Ishikawa (cell line): ENCODE data around the gene CHD5.

ENCODE experiments used
- CEBPB ChIP-seq: IDR thresholded peaks from 2 replicates; pipeline ENCODE4 v1.6.1; 2012
- CREB1 ChIP-seq: IDR thresholded peaks from 2 replicates; pipeline ENCODE4 v1.6.1; 2012; ENCODE audit warnings: low read depth
- EGR1 ChIP-seq: IDR thresholded peaks from 2 replicates; pipeline ENCODE4 v1.6.1; 2012
- EP300 ChIP-seq: IDR thresholded peaks from 2 replicates; pipeline ENCODE4 v1.6.1; 2012; ENCODE audit warnings: borderline replicate concordance
- FOXM1 ChIP-seq: IDR thresholded peaks from 2 replicates; pipeline ENCODE4 v1.6.1; 2012; ENCODE audit warnings: low read depth, borderline replicate concordance
- MAX ChIP-seq: IDR thresholded peaks from 2 replicates; pipeline ENCODE4 v1.6.1; 2012
- NFIC ChIP-seq: IDR thresholded peaks from 2 replicates; pipeline ENCODE4 v1.6.1; 2012
- RAD21 ChIP-seq: IDR thresholded peaks from 2 replicates; pipeline ENCODE4 v1.6.1; 2012; ENCODE audit warnings: low read depth
- REST ChIP-seq: IDR thresholded peaks from 2 replicates; pipeline ENCODE4 v1.6.1; 2012; ENCODE audit warnings: low read depth, mild to moderate bottlenecking
- TAF1 ChIP-seq: IDR thresholded peaks from 2 replicates; pipeline ENCODE4 v1.6.1; 2012; ENCODE audit warnings: low read depth, mild to moderate bottlenecking
- TCF12 ChIP-seq: IDR thresholded peaks from 2 replicates; pipeline ENCODE4 v1.6.1; 2012; ENCODE audit warnings: low read depth
- TEAD4 ChIP-seq: IDR thresholded peaks from 2 replicates; pipeline ENCODE4 v1.6.1; 2012
- USF1 ChIP-seq: IDR thresholded peaks from 2 replicates; pipeline ENCODE4 v1.6.1; 2012
- YY1 ChIP-seq: IDR thresholded peaks from 2 replicates; pipeline ENCODE4 v1.6.1; 2012; ENCODE audit warnings: low read depth
- ZBTB7A ChIP-seq: IDR thresholded peaks from 2 replicates; pipeline ENCODE4 v1.6.1; 2012; ENCODE audit warnings: low read depth

CHD5 gene

GRCh38 chr1:6087377-6087772 is 92.7 kb downstream of the CHD5 start:
- TF ChIP-seq TCF12, result no peak
- no peak for TF ChIP-seq YY1
- TF ChIP-seq NFIC, result no peak
- TF ChIP-seq CEBPB, result no peak
- no peak for TF ChIP-seq CREB1
- no peak for TF ChIP-seq EGR1
- no peak for TF ChIP-seq MAX
- no peak for TF ChIP-seq ZBTB7A
- TF ChIP-seq EP300, result no peak
- TF ChIP-seq FOXM1, result no peak
- TF ChIP-seq REST, result no peak
- no peak for TF ChIP-seq USF1
- no peak for TF ChIP-seq RAD21
- TF ChIP-seq TAF1, result no peak
- TF ChIP-seq TEAD4, result no peak

GRCh38 chr1:6086762-6087376 is 93.3 kb downstream of the CHD5 start:
- no peak; the same call in 1 of the 2 replicates for TF ChIP-seq USF1
- no peak for TF ChIP-seq EGR1
- TF ChIP-seq REST, result no peak
- TF ChIP-seq RAD21, result no peak
- TF ChIP-seq CEBPB, result no peak

GRCh38 chr1:6086358-6086757 is 93.8 kb downstream of the CHD5 start:
- TF ChIP-seq CREB1, result no peak
- no peak for TF ChIP-seq FOXM1
- no peak for TF ChIP-seq NFIC
- no peak for TF ChIP-seq MAX
- no peak for TF ChIP-seq TEAD4
- no peak for TF ChIP-seq YY1
- no peak for TF ChIP-seq REST
- no peak for TF ChIP-seq RAD21
- no peak for TF ChIP-seq TAF1
- no peak for TF ChIP-seq TCF12
- TF ChIP-seq EP300, result no peak
- no peak for TF ChIP-seq EGR1
- TF ChIP-seq CEBPB, result no peak
- TF ChIP-seq USF1, result no peak
- TF ChIP-seq ZBTB7A, result no peak

- TF ChIP-seq MAX, result no peak
- TF ChIP-seq FOXM1, result no peak
- TF ChIP-seq EP300, result no peak
- TF ChIP-seq TCF12, result no peak
- no peak for TF ChIP-seq EGR1
- TF ChIP-seq CREB1, result no peak
Observed at GRCh38 chr1:6085666-6086065, 94.5 kb downstream of the CHD5 start.
